ENCODE data around the gene ARRDC5.
"Not testable (repeated sequence)": the region's sequence is repeated elsewhere in the genome, so short reads cannot be mapped to it uniquely, and the experiment has no call there.

DNA sequence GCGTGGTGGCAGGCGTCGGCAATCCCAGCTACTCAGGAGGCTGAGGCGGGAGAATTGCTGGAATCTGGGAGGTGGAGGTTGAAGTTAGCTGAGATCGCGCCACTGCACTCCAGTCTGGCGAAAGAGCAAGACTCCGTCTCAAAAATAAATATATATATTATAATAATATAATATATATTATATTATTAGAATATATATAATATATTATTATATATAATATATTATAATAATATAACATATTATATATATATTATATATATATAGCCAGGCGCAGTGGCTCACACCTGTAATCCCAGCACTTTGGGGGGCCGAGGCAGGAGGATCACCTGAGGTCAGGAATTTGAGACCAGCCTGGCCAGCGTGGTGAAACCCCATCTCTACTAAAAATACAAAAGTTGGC is 9.7 kb downstream of the ARRDC5 start:
- TF ChIP-seq POLR2A (IDR thresholded peaks at IDR 0.05; ENCODE audit: low read length); GATA1 (IDR thresholded peaks at IDR 0.05; ENCODE audit: low read depth, low read length): not testable (repeated sequence)

Measured in erythroblast (primary cell).